ENCODE measurements around the gene APBB2.
A peak's percentile ranks its signal among the peaks of the same experiment; 100 is the strongest.
"Not testable (repeated sequence)": the region's sequence is repeated elsewhere in the genome, so short reads cannot be mapped to it uniquely, and the experiment has no call there.

APBB2 gene

DNA sequence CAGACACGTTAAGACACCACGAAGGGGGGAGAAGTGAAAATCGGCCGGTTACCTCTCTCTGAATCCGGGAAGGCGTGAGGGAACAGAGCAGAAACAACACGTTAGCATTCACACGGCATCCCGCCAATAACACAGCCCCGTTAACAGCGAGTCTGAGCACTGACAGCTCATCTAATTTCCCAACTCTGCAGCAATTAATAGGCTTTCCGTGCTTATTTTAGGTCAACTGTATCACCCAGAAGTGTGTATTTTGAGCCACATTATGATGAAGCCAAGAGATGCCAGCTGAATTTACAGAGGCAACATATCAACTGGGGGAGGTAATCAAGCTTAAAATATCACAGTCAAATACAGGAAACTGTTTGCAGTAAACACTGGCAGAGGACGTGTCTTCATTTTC is 372.0 kb downstream of the APBB2 start:
- DNase-seq = no peak

DNA sequence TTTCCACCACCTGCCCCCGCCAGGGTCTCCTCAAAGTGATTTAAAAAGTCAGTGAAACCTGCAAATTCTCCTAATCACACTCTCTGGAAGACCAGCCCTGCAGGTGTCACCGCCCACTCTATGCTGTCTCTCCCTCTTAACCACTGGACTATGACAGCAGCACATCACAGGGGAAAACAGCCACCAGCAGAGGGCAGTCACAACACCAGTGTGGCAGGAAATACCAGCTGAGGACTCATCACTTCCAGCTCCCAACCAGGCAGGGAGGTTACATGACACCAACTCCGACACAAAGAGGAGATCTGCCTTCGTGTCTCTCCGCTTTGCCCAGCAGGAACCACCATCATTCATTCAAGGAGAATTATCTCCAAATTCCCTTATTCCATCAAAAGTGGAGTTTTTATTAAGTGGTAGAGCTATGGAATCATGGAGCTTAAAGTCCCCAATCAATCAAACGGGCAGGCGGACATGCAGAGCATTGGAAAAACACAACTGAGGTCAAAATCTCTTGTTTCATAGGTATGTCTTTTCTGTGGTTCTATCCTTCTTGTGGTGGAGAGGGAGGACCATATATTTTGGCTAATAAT is 373.3 kb downstream of the APBB2 start:
- DNase-seq = peak; percentile 76

DNA sequence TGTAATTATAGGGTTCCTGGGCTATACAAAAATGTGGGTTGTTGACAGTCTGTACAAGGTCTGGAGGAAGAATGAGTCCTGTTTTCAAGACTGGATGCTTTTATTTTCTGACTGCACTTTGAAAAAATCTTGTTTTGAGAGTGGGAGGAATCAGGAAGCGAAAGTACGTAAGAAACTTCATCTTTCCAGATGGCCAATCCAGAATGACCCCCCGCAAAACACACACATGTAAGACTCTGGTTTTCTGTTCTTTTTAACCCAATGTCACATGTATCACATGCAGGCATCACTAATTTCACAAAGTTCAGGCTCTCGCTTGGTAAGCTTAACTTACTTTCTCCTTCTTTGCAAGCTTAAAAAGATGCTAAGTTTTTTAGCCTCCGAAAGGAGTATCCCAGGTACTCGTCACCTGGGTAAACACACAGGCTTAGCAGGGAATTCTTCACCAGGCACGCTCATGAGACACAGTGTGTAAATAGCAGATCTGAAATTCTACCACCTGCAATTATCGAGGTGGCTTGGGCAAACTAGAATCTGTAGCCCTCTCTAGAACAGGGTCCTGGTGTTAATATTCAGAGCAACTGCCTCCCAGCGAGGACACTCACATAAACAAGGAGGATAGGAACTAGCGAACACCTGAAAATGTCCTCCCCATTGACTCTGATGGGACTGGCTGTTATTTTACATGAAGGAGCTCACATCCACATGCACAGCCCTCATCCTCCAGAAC is 373.9 kb downstream of the APBB2 start:
- DNase-seq = no peak

DNA sequence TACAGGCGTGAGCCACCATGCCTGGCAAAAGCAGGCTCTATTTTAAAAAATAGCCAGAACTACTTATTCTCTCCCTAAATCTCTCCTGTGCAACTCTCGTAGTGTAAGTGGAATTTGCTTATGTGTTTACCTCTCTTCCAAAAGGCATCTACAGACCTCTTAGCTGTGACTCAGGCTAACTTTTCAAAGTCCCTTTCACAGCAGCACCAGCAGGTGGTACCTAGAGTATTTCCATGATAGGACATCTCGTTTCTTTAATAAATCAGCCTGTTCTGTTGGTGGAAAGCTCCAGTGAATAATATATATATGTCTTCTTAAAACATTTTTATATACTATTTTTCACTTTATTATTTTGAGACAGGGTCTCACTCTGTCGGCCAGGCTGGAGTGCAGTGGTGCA is 375.6 kb downstream of the APBB2 start:
- no peak for DNase-seq

DNA sequence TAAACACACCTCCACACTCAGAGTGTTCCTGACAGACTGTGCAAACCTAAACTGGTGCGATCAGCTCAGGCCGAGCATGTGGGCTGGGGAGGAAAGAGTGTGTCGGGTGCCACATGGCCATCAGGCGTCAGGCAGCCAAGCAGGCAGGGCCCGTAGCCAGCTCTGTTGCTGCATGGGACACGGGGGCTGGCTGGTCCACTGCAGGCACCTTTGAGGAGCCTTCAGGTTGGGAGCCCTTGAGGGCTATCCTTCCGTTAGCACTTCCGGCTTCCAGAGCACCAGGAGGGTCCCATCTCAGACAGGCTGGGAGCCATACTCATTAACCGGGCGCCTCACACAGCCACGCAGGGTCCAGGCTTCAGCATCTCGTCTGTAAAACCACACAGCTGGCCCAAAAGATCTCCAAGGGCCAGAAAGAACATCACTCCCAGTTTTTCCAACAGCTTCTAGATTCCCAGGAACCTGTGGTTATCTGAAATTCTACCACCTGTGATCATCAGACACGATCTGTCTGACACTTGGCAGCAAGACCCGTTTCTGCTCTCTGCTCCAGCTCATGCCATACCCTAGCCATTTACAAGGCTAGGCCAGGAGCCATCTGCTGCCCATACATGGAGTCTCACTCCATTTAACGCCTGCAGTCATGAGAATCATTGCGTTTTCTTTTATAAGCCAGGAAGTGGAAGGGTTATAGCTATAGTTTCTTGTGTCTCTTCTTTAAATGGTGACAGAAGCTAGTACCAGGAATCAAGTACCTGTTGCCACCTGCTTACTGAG is 377.1 kb downstream of the APBB2 start:
- no peak for DNase-seq

DNA sequence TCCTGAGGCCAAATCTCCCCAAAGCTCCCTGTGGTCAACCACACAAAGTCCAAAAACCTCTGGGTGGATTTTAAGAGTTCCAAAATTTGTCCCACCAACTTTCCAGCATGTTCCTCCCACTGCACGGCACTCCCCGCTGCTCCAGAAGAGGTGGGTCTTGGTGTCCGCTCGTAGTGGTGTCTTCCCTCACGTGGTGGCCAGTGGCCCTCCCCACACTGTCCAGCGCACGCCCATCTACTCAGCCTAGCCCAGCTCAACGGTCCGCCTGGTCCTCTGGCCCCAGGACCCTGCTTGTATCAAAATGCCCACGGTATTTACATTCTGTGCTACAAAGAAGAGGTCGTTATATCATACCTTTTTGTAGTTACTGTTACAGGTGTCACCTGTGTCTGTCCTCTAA is 381.1 kb downstream of the APBB2 start:
- DNase-seq = no peak

DNA sequence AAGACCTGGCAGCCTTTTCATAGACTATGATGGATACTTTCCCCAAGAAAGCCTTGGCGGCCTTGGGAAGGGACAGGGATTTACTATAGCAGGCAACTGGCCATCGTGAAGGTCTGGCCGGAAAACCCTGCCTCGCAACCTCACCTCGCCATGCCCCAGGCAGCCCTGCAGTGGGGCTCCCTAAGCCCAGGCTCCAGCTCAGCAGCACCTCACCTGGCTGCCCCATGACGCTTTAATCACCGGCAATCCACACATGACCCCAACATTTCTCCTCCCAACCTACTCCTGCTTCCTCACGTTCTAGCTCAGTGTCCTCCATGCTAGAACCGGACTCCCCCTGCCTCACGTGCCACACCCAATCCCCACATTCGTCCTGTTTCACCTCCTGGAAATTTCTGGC is 382.2 kb downstream of the APBB2 start:
- DNase-seq = no peak

DNA sequence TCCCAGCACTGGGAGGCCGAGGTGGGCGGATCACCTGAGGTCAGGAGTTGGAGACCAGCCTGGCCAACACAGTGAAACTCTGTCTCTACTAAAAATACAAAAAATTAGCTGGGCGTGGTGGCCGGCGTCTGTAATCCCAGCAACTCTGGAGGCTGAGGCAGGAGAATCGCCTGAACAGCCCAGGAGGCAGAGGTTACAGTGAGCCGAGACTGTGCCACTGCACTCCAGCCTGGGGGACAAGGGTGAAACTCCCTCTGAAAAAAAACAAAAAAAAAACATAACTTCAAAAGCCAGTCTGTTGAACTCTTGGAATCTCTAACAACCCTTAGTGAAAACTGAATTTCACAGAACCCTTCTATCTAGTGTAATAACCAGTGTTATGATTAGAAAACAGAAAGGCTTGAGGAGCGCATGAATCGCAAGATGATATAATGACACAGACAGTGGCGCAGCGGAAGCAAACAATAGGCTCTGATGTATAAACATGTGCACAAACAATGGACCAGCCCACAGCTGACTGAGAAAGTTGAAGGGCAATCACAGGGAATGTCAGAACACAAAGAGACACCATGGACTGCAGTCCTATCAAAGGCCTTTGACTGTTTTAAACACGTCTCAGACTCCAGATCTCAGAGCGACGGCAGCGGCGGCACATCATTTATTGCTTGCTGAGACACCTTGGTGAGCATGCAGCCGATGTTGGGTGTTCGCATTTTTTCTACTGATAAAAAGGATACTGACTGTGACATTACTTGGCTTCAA is 383.0 kb downstream of the APBB2 start:
- DNase-seq = no peak

DNA sequence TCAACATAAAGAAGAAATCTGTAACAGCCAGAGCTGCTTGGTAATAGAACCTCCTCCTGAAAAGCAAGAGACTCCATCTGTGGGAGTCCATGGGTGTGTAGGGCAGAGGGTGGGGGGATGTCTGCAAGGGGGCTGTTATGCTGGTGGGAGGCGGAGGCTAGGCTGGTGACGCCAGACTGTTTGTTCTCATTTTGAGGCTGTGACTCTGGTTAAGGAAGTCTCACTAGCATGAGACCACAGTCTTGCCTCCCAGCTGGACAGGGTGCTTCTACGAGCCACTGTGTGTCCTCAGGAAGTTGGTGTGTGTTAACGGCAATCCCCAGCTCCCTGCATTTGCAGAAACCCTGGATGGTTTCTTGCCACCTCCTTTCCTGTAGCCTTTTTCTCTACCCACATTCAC is 384.8 kb downstream of the APBB2 start:
- no peak for DNase-seq

DNA sequence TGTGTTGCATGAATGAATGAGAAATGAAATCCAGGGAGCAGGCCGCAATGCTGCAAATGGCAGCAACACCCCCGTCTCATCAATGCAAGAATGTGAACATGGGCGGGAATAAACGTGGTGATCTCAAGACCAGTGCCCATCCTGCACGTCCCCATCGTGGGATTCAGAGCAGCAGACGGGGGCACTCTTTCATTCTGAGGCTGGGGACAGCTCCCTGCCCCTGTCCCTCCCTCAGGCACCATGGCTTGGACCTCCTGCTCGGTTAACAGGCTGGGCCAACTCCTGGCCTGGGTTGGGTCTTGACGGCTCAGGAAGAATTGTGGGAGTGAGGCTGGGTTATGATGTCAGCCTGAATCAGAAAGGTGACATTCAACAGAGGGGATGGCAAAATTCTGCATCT is 385.7 kb downstream of the APBB2 start:
- no peak for DNase-seq

DNA sequence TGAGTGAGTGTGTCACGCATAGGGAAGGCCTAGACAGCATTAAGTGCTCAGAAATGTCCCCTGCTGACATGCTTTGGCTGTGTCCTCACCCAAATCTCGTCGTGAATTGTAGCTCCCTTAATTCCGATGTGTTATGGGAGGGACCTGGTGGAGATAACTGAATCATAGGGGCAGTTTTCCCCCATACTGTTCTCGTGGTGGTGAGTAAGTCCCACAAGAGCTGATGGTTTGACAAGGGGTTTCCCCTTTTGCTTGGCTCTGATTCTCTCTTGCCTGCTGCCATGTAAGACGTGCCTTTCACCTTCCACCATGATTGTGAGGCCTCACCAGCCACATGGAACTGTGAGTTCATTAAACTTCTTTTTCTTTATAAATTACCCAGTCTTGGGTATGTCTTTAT is 386.6 kb downstream of the APBB2 start:
- no peak for DNase-seq

DNA sequence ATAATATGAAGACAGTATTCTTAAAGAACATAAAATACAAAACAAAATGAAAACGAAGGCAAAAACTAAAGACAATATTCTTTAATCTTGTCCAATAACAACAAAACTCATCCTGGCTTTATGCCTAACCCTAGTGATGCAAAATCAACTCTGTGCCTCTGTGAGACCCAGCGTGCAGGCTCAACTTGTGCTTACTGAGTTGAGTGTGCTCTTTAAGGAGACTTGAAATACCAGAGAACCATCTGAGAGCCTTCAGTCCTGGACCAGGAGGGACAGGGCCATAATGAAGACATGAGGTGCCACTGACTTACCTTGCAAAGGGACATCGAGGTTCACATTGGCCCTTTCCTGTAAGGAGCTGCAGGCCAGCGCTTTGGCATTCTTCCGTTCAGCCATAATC is 387.5 kb downstream of the APBB2 start:
- no peak for DNase-seq

DNA sequence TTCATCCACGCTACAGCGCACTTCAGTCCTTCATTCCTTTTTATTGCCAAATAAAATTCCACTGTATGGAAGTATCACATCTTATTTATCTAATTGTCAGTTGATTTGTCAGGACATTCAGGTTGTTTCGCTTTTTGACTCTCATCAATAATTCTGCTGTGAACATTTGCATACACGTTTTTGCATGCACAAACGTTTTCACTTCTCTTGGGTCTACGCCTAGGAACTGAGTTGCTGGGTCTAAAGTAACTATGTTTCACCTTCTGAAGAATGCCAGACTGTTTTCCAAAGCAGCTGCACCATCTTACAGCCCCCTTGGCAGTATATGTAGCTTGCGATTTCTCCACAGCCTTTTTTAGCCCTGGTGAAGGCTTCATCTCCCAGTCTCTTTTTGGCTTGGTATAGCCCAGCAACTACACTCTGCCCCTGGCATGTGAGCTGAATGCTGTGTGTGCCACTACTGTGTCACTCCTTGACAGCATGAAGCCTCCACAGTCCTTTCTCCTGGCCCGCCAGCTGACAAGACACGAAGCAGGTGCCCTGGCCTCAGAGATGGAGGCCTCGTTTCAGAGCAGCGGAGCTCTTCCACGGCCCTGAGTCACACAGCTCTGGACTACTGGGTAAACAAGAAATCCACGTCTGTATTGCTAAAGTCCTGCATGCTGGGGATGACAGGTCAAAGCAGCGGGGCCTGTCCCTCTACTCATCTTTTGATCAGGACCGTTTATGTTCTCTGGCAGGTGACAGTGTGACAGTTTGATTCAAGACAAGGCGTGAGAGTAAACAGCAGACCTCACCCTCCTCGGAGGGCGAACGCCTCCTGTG is 389.1 kb downstream of the APBB2 start:
- DNase-seq = no peak

DNA sequence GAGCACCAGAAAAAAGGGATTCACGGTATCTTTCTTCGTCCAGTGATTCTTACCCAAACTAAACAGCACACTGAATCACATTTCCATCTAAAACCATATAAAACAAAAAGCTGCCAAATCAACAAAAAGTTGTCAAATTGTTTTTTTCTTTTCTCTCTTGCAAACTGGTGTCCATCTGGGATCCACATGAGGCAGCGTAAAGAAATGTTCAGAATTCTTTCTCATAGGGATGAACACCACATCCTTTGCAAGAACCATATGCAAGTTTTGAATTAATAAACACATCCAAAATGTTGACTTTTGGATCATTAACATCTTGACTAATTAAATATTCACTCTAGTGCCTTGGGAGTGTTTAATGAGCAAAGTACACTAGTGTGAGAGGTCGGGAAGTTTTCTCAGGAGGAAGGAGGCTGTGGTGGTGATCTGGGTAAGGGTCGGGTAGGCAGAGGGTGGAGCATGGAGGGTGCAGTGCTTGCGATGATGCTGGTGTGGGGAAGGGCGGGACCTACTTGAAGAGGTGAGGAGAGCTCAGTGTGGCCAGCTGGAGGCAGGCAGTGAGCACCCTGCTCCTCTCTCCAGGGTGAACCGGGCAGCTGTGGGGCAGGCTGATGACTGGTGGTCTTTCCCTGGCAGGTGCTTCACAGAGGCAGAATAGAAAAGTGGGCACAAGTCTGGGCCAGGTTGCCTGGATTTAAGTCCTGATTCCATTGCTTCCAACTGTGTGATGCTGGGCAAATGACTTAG is 391.7 kb downstream of the APBB2 start:
- DNase-seq = no peak

DNA sequence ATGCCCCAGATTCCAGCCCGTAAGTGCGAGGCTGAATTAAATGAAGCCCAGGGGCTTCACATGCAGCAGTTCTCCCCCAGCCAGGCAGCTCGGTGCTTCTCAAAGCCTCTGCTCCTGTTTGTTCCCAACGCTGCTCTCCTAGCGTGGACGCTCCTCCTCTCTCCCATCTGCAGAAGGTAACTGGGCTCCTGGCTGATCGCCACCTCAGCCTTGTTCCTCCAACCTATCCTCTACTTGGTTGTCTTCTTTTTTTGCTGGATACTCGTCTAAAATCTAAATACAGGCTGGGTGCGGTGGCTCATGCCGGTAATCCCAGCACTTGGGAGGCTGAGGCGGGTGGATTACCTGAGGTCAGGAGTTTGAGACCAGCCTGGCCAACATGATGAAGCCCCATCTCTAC is 394.2 kb downstream of the APBB2 start:
- no peak for DNase-seq

DNA sequence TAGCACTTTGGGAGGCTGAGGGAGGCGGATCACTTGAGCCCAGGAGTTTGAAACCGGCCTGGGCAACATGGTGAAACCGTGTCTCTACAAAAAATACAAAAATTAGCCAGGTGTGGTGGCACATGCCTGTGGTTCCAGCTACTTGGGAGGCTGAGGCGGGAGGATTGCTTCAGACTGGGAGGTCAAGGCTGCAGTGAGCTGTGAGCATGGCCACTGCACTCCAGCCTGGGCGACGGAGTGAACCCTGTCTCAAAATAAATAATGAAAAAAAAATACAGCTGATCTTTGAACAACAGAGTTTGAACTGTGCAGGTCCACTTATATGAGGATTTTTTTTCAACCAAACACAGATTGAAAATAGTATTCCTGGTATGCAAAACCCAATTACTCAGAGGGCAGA is 397.2 kb downstream of the APBB2 start:
- not testable (repeated sequence) for DNase-seq

DNA sequence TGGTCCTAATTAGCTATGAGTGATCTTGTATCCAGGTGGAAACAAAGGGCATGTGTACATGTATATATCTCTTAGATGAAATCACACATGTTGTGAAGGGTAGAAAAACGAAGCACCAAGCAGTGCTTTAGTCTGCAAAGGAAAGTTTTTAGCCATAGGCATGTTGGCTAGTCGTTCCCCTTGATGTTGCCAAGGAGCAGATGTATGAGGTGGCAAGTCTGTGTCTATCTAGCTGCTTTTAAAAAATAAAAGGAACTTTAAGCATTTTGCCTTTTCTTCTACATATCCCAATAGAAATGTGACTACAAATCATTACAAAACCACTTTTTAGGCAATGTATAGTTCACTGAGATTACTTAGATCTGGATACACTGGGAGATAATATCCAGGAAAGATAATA is 401.5 kb downstream of the APBB2 start:
- no peak for DNase-seq

DNA sequence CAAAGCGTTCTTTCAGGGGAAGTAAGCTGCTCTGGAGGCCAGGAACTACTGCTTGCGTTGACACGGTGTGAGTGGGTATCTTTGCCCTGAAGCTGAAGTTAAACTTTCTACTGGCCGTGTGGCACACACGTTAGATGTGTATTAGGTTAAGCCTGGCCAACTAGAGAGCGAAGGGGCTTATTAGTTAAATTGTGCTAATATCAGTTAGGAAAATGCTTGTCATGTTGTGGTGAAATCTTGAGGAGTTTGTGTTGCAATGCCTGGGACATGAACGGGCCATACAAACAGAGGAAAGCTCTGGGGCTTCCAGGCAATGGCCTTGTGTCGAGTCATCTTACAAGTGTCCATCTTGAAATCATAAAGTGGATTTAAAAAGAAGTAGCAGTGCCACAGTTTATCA is 402.0 kb downstream of the APBB2 start:
- DNase-seq = no peak

DNA sequence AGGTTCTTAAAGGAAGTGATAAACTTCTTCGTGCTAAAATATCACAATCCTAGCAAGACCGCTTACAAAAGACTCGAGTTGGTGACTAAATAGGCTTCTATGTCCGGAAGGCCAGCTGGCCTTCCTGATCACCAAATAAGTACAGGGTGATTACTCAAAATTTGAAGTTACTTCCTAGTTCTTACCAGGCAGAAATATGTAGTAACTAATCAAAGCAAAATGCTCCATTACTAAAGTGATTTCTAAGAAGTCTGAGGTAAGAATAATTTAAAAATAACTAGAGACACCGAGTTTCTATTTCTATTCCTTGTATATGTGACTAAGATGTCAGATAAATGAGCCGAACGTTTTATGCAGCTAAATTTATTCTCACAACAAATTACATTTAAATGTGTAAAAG is 402.4 kb downstream of the APBB2 start:
- DNase-seq = no peak

DNA sequence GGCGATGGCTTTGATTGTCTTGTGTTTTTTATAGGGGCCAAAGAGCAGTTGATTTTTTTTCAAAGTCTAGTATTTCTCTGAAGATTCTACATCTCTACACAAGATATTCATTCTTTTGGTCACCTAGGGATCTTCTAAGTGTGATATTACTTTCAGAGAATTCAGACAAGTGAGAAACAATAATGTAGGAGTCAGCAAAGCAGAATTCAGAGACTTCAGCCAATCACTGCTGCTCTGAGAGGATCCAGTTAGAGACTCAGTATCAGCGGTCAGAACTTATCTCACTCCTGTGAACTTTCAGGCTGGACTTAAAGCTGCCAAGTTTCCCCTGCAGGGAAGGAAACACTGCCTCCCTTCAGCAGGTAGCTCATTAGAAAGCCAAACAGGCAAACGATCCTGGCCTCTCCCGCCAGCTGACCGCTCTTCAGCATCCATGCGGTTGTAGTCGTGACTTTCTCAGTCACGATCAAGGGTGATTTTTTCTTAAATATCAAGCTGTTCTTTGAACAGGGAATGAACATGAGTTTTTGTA is 405.4 kb downstream of the APBB2 start:
- no peak for DNase-seq

DNA sequence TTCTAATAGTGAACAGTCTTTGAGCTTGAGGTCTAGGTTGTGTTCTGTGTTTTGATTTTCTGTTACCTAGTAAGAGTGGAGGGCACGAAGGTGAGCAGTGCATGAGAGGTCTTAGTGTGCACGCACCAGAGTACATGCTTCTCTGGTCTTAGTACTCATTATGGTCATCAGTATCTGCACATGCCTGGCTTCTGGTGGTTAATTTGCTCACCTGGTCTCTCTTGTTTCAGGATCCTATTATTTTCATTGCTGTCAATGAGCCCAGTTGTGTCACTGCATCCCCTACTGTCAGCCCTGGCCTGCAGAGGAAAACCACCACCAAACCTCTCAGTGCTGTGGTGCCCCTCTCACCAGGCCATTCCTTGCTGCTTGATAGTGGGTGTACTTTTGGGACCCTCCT is 409.7 kb downstream of the APBB2 start:
- no peak for DNase-seq

DNA sequence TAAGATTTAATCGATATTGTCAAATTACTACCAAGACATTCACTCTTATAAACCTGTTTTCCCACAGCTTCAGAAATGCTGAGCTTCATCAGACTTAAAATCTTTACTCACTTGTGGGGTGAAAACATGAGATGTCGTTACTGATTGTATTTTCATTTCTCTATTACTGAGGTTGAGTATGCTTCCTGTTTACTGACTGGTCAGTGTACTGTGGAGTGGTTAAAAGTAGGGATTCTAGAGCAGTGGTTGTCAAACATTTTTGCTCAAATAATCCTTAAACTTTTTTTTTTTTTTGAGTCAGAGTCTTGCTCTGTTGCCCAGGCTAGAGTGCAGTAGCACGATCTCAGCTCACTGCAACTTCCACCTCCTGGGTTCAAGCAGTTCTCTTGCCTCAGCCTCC is 414.3 kb downstream of the APBB2 start:
- DNase-seq = no peak
